ENCODE results near the gene ROR1.

- TF ChIP-seq CTCF (IDR thresholded peaks at IDR 0.05) (no peak), POLR2A (IDR thresholded peaks at IDR 0.05) (no peak)
Measured at GRCh38 chr1:63943393-63943792, 169.6 kb downstream of the ROR1 start.

All from testis (tissue), 2 donors.